H9 (cell line): ENCODE results near the gene PARD3. TPM values are rescaled to one million over a fixed set of nuclear protein-coding genes. Genes with fewer than 3 reads are reported as not detected.

Source experiments
- DNase-seq: peaks from one replicate; pipeline ENCODE4 v3.0.0-alpha.2; 2017
- H2AFZ ChIP-seq: one replicate; pipeline ENCODE4 v1.6.1; 2013; ENCODE audit warnings: mild to moderate bottlenecking, low read length, control low read depth, moderate library complexity
- H2AK5ac ChIP-seq: 2 replicates; pipeline ENCODE4 v1.6.1; 2013; ENCODE audit warnings: low read length, control low read depth, mixed read lengths; ENCODE audit not compliant: insufficient read length
- H2BK120ac ChIP-seq: one replicate; pipeline ENCODE4 v1.6.1; 2013; ENCODE audit warnings: low read depth, mild to moderate bottlenecking, low read length, control low read depth, inconsistent platforms; ENCODE audit not compliant: poor library complexity, severe bottlenecking
- H2BK12ac ChIP-seq: 2 replicates; pipeline ENCODE4 v1.6.1; 2013; ENCODE audit warnings: low read length, control low read depth, mixed read lengths, low read depth; ENCODE audit not compliant: insufficient read length
- H2BK15ac ChIP-seq: 2 replicates; pipeline ENCODE4 v1.6.1; 2013; ENCODE audit warnings: low read depth, low read length, control low read depth
- H2BK20ac ChIP-seq: one replicate; pipeline ENCODE4 v1.6.1; 2013; ENCODE audit warnings: low read depth, mild to moderate bottlenecking, low read length, control low read depth, inconsistent platforms; ENCODE audit not compliant: poor library complexity, severe bottlenecking
- H2BK5ac ChIP-seq: 2 replicates; pipeline ENCODE4 v1.6.1; 2013; ENCODE audit warnings: low read length, control low read depth, mixed read lengths; ENCODE audit not compliant: insufficient read length
- H3K14ac ChIP-seq: 2 replicates; pipeline ENCODE4 v1.6.1; 2013; ENCODE audit warnings: low read length, control low read depth; ENCODE audit not compliant: insufficient read depth
- H3K18ac ChIP-seq: 2 replicates; pipeline ENCODE4 v1.6.1; 2013; ENCODE audit warnings: low read depth, mild to moderate bottlenecking, mixed read lengths, low read length, control low read depth; ENCODE audit not compliant: insufficient read length
- H3K23ac ChIP-seq: 2 replicates; pipeline ENCODE4 v1.6.1; 2013; ENCODE audit warnings: low read length, control low read depth, mixed read lengths, low read depth; ENCODE audit not compliant: insufficient read length
- H3K23me2 ChIP-seq: 2 replicates; pipeline ENCODE4 v1.6.1; 2013; ENCODE audit warnings: low read depth, mild to moderate bottlenecking, mixed read lengths, low read length, control low read depth; ENCODE audit not compliant: insufficient read length, poor library complexity, severe bottlenecking
- H3K27ac ChIP-seq: 2 replicates; pipeline ENCODE4 v1.5.1; 2013; ENCODE audit warnings: low read length, control low read depth, mixed read lengths, low read depth; ENCODE audit not compliant: insufficient read length
- H3K27me3 ChIP-seq: 2 replicates; pipeline ENCODE4 v1.6.1; 2013; ENCODE audit warnings: low read length, control low read depth, inconsistent platforms; ENCODE audit not compliant: insufficient read depth
- H3K4ac ChIP-seq: 2 replicates; pipeline ENCODE4 v1.6.1; 2013; ENCODE audit warnings: low read depth, mild to moderate bottlenecking, control low read depth, inconsistent platforms, low read length, moderate library complexity
- H3K4me1 ChIP-seq: 2 replicates; pipeline ENCODE4 v1.6.1; 2013; ENCODE audit warnings: low read length, control low read depth, inconsistent platforms; ENCODE audit not compliant: insufficient read depth
- H3K4me2 ChIP-seq: 2 replicates; pipeline ENCODE4 v1.6.1; 2013; ENCODE audit warnings: low read length, control low read depth, mixed read lengths; ENCODE audit not compliant: insufficient read length, insufficient read depth
- H3K56ac ChIP-seq: 2 replicates; pipeline ENCODE4 v1.6.1; 2013; ENCODE audit warnings: low read depth, mild to moderate bottlenecking, mixed read lengths, low read length, control low read depth; ENCODE audit not compliant: insufficient read length
- H3K79me1 ChIP-seq: 2 replicates; pipeline ENCODE4 v1.6.1; 2013; ENCODE audit warnings: low read depth, mild to moderate bottlenecking, moderate library complexity, low read length, control low read depth, inconsistent platforms; ENCODE audit not compliant: insufficient read depth, poor library complexity, severe bottlenecking
- H3K79me2 ChIP-seq: 2 replicates; pipeline ENCODE4 v1.6.1; 2013; ENCODE audit warnings: low read length, control low read depth, inconsistent platforms; ENCODE audit not compliant: insufficient read depth
- H3K9ac ChIP-seq: 2 replicates; pipeline ENCODE4 v1.6.1; 2013; ENCODE audit warnings: low read length, control low read depth, mixed read lengths; ENCODE audit not compliant: insufficient read length; ENCODE audit errors: extremely low read depth
- H3K9me3 ChIP-seq: one replicate; pipeline ENCODE4 v1.6.1; 2013; ENCODE audit warnings: low read depth, low read length, inconsistent platforms; ENCODE audit not compliant: control insufficient read depth
- H3T11ph ChIP-seq: one replicate; pipeline ENCODE4 v1.6.1; 2013; ENCODE audit warnings: mild to moderate bottlenecking, low read length, control low read depth, inconsistent platforms
- H4K20me1 ChIP-seq: one replicate; pipeline ENCODE4 v1.6.1; 2013; ENCODE audit not compliant: control insufficient read depth, insufficient read length, insufficient read depth
- H4K5ac ChIP-seq: 2 replicates; pipeline ENCODE4 v1.6.1; 2013; ENCODE audit warnings: low read depth, mild to moderate bottlenecking, mixed read lengths, low read length, control low read depth; ENCODE audit not compliant: insufficient read length
- H4K8ac ChIP-seq: replicated peaks from 2 replicates; pipeline ENCODE4 v1.6.1; 2013; ENCODE audit warnings: low read length, control low read depth, mixed read lengths, low read depth; ENCODE audit not compliant: insufficient read length
- H4K91ac ChIP-seq: 2 replicates; pipeline ENCODE4 v1.6.1; 2013; ENCODE audit warnings: low read depth, mild to moderate bottlenecking, moderate library complexity, mixed read lengths, low read length, control low read depth; ENCODE audit not compliant: insufficient read length
- H3K27ac Mint-ChIP-seq, 3 experiments: 2 replicates in 2 of 3; 3 replicates in 1 of 3; pipeline ENCODE4 v1.8.0; 2020 to 2021; ENCODE audit warnings: mixed read lengths in 3 of 3, mild to moderate bottlenecking in 1 of 3, moderate library complexity in 1 of 3
- H3K27me3 Mint-ChIP-seq: 2 replicates; pipeline ENCODE4 v1.8.0; 2021; ENCODE audit warnings: low read depth, mild to moderate bottlenecking, moderate library complexity, mixed read lengths
- H3K36me3 Mint-ChIP-seq, 3 experiments: 2 replicates in 2 of 3; 3 replicates in 1 of 3; pipeline ENCODE4 v1.8.0; 2020 to 2021; ENCODE audit warnings: low read depth in 3 of 3, mixed read lengths in 3 of 3; ENCODE audit not compliant: insufficient read depth in 1 of 3
- H3K4me1 Mint-ChIP-seq, 2 experiments: 2 replicates each; pipeline ENCODE4 v1.8.0; 2020; ENCODE audit warnings: mixed read lengths in 2 of 2
- H3K4me3 Mint-ChIP-seq, 2 experiments: 2 replicates in 1 of 2; 3 replicates in 1 of 2; pipeline ENCODE4 v1.8.0; 2020 to 2021; ENCODE audit warnings: mild to moderate bottlenecking in 2 of 2, mixed read lengths in 2 of 2, moderate library complexity in 1 of 2
- H3K9me3 Mint-ChIP-seq, 2 experiments: 2 replicates in 1 of 2; 3 replicates in 1 of 2; pipeline ENCODE4 v1.8.0; 2020; ENCODE audit warnings: mild to moderate bottlenecking in 2 of 2, mixed read lengths in 2 of 2, moderate library complexity in 1 of 2
- WGBS: extraction: QIAGEN DNeasy Blood & Tissue Kit; methylation state at CpG from one replicate; pipeline ENCODE4 v1.1.7; 2013; ENCODE audit warnings: missing lambda C conversion rate, low lambda C conversion rate, mixed read lengths; ENCODE audit not compliant: insufficient read length; ENCODE audit errors: extremely low coverage; 5-methylcytosine and 5-hydroxymethylcytosine counted together
- total RNA-seq: library from RNA; stranded (reverse); gene quantifications from 2 replicates; pipeline ENCODE4 v1.2.1, GENCODE V29; 2021
- TF ChIP-seq, protein P1 (sequence below): fragments of 200-600 bp; sonication (generic); conservative IDR thresholded peaks from 3 replicates; pipeline ENCODE4 v1.8.0; 2021; ENCODE audit warnings: antibody characterized with exemption, mild to moderate bottlenecking

PARD3 gene
- total RNA-seq, 1 experiment from 2014 or later: 44.7 TPM

DNA sequence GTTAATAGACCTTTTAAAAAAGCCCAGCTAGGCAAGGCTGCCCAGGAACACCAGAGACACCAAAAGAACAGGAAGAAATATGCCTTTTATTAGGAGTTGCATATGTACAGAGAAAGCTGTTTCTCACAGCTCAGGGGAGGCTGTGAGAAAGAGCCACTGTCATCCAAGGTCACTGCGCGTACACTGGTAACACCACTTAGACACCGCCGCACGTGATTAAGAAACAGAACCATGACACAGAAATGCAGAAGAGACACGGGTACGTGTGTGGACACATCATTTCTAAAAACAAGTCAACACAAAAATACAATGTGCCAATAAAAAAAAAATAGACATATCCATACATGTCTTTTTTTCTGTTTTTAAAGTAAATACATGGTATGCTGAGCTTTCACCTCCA lies 705.6 kb downstream of the PARD3 start:
- Histone ChIP-seq H3K27me3 (no peaks in the 10 kb centered on the region), H2BK120ac (no peak overlapping the region), H3K14ac (no peak overlapping the region), H3K9me3 (no peaks in the 10 kb centered on the region), H3K18ac (no peak overlapping the region), H2BK12ac (no peak overlapping the region), H3K4ac (no peak overlapping the region), H3K9ac (no peak overlapping the region), H4K8ac (no peak overlapping the region), H2BK5ac (no peak overlapping the region), H3T11ph (no peak overlapping the region), H3K56ac (no peak overlapping the region), H3K4me2 (no peak overlapping the region), H3K79me2 (no peaks in the 10 kb centered on the region), H3K79me1 (no peaks in the 10 kb centered on the region), H4K91ac (no peak overlapping the region), H2BK15ac (no peak overlapping the region), H3K23ac (no peak overlapping the region), H2BK20ac (no peak overlapping the region), H3K4me1 (peaks cover 7% of the 10 kb centered on the region), H2AFZ (no peak overlapping the region), H4K5ac (no peak overlapping the region), H3K23me2 (no peaks in the 10 kb centered on the region), H2AK5ac (no peak overlapping the region), H4K20me1 (no peaks in the 10 kb centered on the region), H3K27ac (no peak overlapping the region)
- peaks cover 0 to 3% (median 0%) of the 10 kb centered on the region in 3 experiments; a peak in 3 of 7 replicates for H3K36me3 Mint-ChIP-seq
- TF ChIP-seq, protein P1, sequence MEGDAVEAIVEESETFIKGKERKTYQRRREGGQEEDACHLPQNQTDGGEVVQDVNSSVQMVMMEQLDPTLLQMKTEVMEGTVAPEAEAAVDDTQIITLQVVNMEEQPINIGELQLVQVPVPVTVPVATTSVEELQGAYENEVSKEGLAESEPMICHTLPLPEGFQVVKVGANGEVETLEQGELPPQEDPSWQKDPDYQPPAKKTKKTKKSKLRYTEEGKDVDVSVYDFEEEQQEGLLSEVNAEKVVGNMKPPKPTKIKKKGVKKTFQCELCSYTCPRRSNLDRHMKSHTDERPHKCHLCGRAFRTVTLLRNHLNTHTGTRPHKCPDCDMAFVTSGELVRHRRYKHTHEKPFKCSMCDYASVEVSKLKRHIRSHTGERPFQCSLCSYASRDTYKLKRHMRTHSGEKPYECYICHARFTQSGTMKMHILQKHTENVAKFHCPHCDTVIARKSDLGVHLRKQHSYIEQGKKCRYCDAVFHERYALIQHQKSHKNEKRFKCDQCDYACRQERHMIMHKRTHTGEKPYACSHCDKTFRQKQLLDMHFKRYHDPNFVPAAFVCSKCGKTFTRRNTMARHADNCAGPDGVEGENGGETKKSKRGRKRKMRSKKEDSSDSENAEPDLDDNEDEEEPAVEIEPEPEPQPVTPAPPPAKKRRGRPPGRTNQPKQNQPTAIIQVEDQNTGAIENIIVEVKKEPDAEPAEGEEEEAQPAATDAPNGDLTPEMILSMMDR: no peak
- no peak for DNase-seq
- H3K27me3 Mint-ChIP-seq: no peaks in the 10 kb centered on the region
- no peak overlapping the region for H3K4me3 Mint-ChIP-seq
- WGBS: no CpG with 5 or more reads among the region's 7 CpGs
- no peaks in the 10 kb centered on the region for H3K9me3 Mint-ChIP-seq
- H3K27ac Mint-ChIP-seq: no peak overlapping the region
- H3K4me1 Mint-ChIP-seq: peaks cover 21 to 26% of the 10 kb centered on the region in 2 experiments
